HG02623 (cell line): ENCODE results near the gene CPVL.

Source experiments
- ATAC-seq: cut with Tn5 transposase; IDR thresholded peaks from one replicate; pipeline ENCODE4 v1.9.1; 2021; ENCODE audit warnings: moderate library complexity; ENCODE audit not compliant: unreplicated experiment

CPVL gene

DNA sequence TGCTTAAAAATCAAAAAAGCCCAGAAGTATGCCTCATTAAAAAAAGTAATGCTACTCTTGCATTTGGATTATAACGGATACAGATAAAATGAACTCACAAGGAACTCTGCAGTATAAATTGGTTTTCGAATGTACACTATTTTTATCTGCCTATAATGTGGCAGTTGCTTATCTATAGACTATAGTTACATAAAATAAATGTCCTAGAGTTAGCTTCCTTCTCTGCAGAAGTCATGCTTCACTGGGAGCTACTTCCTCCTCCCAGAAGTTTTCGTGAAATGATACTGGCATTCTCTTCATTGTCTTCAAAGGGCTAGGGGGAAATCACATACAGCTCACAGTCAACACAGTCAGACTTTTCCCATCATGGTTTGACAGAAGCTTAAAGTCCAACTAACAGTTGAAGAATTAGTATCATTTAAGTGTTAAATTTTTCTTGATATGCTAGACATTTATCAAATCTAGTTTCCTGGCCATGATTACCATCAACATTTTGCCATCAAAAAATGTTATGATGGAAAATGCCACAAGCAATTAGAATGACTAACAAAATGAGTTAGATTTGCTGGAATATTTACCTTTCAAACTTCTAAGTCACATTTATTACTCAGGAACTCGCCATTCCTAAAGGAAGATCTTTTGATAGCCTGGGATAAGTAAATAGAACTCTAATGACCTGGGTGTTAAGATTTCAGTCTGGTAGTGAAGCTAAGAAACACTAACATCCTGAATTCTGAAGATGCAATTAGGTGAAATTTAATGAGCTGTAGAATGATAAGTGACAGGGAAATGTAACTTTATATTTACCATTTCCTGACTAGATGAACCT is 100.9 kb downstream of the CPVL start:
- ATAC-seq, result no peak

DNA sequence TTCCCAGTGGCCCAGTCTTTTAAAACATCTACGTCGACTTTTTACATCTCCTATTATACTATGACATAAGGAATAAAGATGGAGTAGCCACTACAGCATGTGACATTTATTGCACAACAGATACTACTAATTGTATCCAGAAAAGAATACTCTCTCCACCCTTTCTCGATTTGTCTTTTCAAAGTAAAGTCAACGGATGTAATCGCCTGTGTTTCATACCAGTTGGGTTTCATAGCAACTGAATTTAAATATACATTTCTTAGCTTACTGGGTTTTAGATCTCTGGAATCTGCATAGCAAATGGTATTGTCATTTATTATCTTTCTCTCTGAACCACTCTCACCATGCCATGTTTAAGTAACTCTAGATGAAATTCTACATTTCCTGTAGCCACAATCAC is 101.8 kb downstream of the CPVL start:
- no peak for ATAC-seq

DNA sequence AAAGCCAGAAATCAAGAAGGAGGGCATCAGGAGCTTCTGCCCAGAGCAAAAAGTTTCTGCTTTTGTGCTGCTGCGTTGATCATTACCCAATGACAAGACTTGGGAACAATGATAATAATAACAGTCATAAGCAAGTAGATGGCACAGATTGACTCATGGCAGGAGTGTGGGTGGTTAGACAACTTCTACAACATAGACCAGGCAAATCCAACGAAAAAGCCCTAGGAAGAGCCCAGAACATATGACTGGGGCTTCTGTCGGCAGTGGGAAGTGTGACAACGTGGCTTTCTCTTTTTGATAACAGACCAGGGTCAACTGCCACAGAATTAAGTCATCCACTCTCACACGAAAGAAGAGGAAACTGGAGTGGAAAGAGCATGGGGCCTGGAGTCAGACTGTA is 102.8 kb downstream of the CPVL start:
- ATAC-seq, result no peak

DNA sequence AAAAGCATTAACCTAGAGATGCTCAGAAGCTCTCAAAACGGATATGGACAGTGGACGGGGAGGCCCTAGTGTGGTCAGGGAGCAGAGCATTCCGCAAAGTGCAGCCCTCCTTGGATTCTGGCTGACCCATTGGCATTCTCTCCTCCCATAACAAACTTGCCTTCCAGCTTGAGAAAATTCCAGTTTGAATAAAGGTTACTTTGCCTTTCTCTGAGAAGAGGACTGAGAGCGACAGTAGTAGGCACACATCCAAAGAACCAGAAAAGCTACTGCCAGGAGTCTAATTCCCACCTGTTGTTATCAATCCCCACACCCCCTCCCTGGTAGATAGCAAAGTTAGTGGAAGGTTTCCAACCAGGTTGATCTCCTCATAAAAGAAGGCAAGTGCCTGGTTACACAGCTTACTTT is 103.5 kb downstream of the CPVL start:
- ATAC-seq, result no peak

DNA sequence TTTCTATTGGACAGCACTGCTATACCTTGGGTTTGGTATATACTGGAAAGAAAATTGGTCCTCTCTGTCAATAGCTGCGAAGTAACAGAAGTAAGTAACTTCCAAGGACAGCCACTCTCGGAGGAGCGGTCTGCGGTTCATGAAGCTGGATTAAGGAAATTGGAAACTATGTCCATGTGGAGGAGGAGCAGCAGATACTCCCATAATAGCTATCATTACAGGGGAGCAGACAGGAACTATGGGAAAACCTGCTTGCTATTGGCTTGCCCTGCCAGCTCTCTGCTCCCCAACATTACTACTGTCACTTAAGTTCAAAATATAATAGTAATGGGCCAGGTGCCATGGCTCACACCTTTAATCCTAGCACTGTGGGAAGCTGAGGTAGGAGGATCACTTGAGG is 104.3 kb downstream of the CPVL start:
- ATAC-seq, result no peak

DNA sequence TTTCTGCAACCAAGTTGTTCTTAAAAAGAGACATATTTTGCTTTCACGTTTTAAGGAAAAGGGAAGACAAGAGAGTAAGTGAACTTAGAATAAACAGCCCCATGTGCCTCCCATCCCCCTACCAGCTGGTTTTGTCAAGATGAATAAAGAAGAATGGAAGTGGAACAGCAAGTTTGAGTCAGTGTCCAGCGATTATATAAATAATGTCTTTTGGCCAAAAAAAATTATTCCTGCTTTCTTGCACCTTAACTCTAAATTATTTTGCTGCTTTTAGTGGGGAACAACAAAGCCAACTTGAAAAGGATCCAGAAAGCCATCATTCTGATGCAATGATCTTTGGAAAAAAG is 105.8 kb downstream of the CPVL start:
- no peak for ATAC-seq

GRCh38 chr7:29039821-29040578 is 106.3 kb downstream of the CPVL start:
- no peak for ATAC-seq

- ATAC-seq, result no peak
Measured at GRCh38 chr7:29038463-29038862, 107.9 kb downstream of the CPVL start.

GRCh38 chr7:29035044-29035740 is 111.1 kb downstream of the CPVL start:
- no peak for ATAC-seq

- ATAC-seq, result no peak
Measured at GRCh38 chr7:29033584-29033983, 112.8 kb downstream of the CPVL start.

DNA sequence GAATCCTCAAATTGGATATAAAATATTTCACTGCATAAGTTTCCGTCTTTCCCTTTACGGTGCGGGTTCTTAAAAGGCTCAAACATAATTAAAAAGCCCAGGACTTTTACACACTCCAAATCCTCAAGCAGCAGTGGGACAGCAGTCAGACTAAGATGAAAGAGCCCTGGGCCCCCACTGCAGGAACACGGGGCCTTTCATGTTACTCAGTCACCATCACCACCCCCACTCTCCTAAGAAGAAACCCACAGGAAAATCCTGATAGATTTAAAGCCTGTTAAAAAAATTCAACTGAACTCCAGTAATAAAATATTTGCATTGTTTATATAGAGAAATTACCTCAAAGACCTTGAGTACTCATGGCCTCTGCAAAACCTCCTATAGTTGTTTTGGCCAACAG is 114.2 kb downstream of the CPVL start:
- no peak for ATAC-seq

DNA sequence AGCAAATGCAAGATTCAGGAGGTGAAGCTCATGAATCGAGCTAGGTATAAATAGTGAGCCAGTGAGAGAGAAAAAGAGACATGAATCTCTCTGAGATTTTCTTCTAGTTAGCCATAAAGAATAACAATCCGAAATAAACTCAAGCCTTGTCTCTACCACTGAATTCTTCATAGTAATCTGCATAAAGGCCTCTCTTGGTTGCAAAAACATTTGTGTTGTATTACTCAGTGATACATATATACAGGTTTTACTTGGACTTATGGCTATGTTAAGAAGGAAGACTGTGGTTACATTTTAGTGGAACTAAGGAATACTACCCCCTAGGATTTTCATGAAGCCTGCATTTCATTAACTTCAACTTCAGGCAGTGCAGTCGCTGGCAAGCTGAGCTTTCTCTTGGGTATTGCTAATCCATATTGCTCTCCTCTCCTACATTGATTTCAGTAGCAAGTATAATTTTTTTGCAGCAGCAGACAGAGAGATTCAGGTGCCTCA is 115.5 kb downstream of the CPVL start:
- ATAC-seq, result no peak

- no peak for ATAC-seq
Measured at GRCh38 chr7:29022291-29022988, 123.9 kb downstream of the CPVL start.

GRCh38 chr7:29019896-29020295 is 126.4 kb downstream of the CPVL start:
- ATAC-seq, result no peak

DNA sequence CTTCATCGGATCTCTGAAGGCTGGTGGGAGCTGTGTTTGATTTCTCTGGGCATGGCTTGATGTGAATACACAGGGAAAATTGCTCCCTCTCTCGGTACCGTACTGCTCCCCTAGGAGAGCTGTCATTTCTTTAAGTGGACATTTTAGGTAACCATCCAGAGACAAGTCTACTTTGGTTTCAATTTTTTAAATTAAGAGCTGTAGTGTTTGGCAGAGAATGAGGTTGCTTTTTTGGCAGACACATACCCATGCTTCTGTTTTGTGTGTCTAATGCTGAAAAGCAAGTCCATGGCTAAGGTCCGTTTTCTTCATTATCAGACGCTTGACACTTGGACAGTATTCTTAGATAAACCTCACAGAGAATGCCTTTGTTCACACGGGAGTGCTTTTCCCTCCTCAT is 127.0 kb downstream of the CPVL start:
- ATAC-seq, result no peak

DNA sequence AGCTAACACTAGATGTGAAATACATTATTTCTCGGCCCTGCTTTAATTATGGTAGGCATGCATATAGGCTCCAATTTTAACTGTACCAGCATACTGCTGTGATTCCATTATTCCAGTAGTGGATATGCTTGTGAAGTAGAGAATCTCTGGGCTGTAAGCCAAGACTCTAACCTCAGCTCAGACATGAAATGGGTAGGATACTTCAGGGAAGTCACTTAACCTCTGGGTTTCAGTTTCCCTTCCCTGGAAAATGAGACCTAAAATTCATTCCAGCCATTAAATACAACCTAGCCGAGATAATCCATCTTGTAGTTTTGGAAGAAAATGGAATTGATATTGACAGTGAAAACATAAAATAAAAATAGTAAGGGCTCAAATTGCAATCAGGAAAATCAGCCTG is 128.6 kb downstream of the CPVL start:
- ATAC-seq, result no peak

- ATAC-seq, result no peak
Measured at GRCh38 chr7:29014725-29015124, 131.6 kb downstream of the CPVL start.

DNA sequence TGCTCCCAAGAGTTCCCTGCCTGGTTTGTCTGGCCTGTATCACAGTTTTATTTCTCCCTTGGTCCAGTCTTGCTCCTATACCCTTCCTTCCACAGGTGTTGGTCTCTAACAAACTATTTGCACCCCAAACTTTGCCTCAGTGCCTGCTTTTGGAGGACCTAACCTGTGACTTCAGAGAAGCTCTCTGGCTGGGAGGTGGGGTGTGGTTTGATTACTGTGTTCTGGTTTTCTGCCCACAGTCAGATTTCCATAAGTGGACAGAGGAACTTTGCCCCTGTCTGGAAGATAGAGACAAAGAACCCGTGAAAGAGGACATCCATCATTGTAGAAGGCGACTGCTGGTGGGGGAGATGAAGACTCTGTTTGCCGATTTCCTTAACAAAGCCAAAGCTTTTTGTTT is 132.4 kb downstream of the CPVL start:
- no peak for ATAC-seq

- no peak for ATAC-seq
Measured at GRCh38 chr7:29013082-29013695, 133.1 kb downstream of the CPVL start.

- ATAC-seq, result no peak
Measured at GRCh38 chr7:29009947-29010346, 136.4 kb downstream of the CPVL start.

- no peak for ATAC-seq
Measured at GRCh38 chr7:29008590-29008989, 137.7 kb downstream of the CPVL start.
